ENCODE data around the gene TIRAP.

DNA sequence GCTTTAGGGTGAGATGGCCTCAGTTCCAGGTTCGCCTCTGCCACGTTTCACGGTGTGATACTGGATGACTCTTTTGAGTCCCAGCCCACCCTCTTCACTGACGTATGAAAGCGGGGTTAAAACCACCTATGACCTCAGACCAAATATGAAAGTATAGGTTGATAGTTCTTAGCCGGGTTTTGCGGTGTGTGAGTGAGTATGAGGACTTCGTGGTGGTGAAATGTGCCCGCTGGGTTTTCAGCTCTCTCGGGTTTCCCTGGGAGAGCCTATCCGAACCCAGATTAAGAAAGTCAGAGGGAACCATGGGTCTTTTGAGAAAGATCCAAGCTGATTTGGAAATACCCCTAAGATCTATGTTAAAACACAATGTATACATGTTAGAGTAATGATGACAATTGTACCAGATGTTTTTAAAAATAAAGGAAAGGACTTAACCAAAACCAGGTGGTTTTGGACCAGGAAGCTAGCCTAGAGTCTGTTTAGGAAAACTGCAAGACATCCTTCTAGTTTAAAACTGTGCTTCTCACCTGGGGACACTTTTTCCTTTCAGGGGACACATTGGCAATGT is 46.8 kb downstream of the TIRAP start:
- TF ChIP-seq, protein P1, sequence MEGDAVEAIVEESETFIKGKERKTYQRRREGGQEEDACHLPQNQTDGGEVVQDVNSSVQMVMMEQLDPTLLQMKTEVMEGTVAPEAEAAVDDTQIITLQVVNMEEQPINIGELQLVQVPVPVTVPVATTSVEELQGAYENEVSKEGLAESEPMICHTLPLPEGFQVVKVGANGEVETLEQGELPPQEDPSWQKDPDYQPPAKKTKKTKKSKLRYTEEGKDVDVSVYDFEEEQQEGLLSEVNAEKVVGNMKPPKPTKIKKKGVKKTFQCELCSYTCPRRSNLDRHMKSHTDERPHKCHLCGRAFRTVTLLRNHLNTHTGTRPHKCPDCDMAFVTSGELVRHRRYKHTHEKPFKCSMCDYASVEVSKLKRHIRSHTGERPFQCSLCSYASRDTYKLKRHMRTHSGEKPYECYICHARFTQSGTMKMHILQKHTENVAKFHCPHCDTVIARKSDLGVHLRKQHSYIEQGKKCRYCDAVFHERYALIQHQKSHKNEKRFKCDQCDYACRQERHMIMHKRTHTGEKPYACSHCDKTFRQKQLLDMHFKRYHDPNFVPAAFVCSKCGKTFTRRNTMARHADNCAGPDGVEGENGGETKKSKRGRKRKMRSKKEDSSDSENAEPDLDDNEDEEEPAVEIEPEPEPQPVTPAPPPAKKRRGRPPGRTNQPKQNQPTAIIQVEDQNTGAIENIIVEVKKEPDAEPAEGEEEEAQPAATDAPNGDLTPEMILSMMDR (IDR thresholded peaks at IDR 0.05): no peak
- TF ChIP-seq POLR2A (IDR thresholded peaks at IDR 0.05): no peak

Data from vagina (tissue), 2 donors.